ENCODE results near the gene UBXN7.

- TF ChIP-seq, protein P1, sequence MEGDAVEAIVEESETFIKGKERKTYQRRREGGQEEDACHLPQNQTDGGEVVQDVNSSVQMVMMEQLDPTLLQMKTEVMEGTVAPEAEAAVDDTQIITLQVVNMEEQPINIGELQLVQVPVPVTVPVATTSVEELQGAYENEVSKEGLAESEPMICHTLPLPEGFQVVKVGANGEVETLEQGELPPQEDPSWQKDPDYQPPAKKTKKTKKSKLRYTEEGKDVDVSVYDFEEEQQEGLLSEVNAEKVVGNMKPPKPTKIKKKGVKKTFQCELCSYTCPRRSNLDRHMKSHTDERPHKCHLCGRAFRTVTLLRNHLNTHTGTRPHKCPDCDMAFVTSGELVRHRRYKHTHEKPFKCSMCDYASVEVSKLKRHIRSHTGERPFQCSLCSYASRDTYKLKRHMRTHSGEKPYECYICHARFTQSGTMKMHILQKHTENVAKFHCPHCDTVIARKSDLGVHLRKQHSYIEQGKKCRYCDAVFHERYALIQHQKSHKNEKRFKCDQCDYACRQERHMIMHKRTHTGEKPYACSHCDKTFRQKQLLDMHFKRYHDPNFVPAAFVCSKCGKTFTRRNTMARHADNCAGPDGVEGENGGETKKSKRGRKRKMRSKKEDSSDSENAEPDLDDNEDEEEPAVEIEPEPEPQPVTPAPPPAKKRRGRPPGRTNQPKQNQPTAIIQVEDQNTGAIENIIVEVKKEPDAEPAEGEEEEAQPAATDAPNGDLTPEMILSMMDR (IDR thresholded peaks at IDR 0.05) = no peak
- no peak for TF ChIP-seq POLR2A (IDR thresholded peaks at IDR 0.05)
Observed at GRCh38 chr3:196399485-196399945, 32.7 kb downstream of the UBXN7 start.

Data from suprapubic skin (tissue), 3 donors.